ENCODE data around the gene TTLL4. TPM values are rescaled to one million over a fixed set of nuclear protein-coding genes. Genes with fewer than 3 reads are reported as not detected.
A peak's percentile ranks its signal among the peaks of the same experiment; 100 is the strongest.

The TTLL4 gene
- total RNA-seq: 10 to 100 TPM; 18.9 to 43.5 (median 25.2) TPM

GRCh38 chr2:218710687-218711549, at the start of gene TTLL4:
TSS of gene TTLL4 (plus strand) at chr2:218710835. CDS start at chr2:218737677, 26,842 bp downstream.
- H3K27me3 ChIP-seq: no peaks in the 10 kb centered on the region
- H3K27ac ChIP-seq: peak within 1 kb of the TSS; percentile 89
- DNase-seq (ENCODE audit: low spot score in 2 of 2): peak; percentile 99
- H3K4me1 ChIP-seq: peaks cover 18% of the 10 kb centered on the region
- H3K36me3 ChIP-seq: no peaks in the 10 kb centered on the region
- H3K4me3 ChIP-seq: peak within 1 kb of the TSS; percentile 75
- H3K9me3 ChIP-seq: no peaks in the 10 kb centered on the region
- WGBS: under 1% methylated on average over 59 of the region's 74 CpGs
- TF ChIP-seq POLR2A (IDR thresholded peaks at IDR 0.05): peak in 1 of 2 donors; percentile 19
- TF ChIP-seq POLR2AphosphoS5 (IDR thresholded peaks at IDR 0.05): peak in 2 of 3 donors; percentile 24 to 91
- no peak for TF ChIP-seq EP300 (IDR thresholded peaks at IDR 0.05)
- TF ChIP-seq CTCF (IDR thresholded peaks at IDR 0.05): peak; percentile 83 to 96

GRCh38 chr2:218662377-218662776, 48.3 kb upstream of the TTLL4 start:
- Histone ChIP-seq H3K36me3 (peaks cover 58% of the 10 kb centered on the region), H3K9me3 (no peaks in the 10 kb centered on the region), H3K27me3 (no peaks in the 10 kb centered on the region), H3K27ac (no peak overlapping the region), H3K4me3 (no peak overlapping the region), H3K4me1 (peaks cover 26% of the 10 kb centered on the region)
- 90% methylated on average over 6 of the region's 7 CpGs for WGBS
- TF ChIP-seq CTCF (IDR thresholded peaks at IDR 0.05) (no peak), POLR2A (IDR thresholded peaks at IDR 0.05) (no peak), POLR2AphosphoS5 (IDR thresholded peaks at IDR 0.05) (no peak), EP300 (IDR thresholded peaks at IDR 0.05) (no peak)
- no peak for DNase-seq (ENCODE audit: low spot score in 2 of 2)

- Histone ChIP-seq H3K27me3 (no peaks in the 10 kb centered on the region), H3K4me3 (no peak overlapping the region), H3K9me3 (no peaks in the 10 kb centered on the region), H3K36me3 (peaks cover 60% of the 10 kb centered on the region), H3K4me1 (peaks cover 23% of the 10 kb centered on the region), H3K27ac (no peak overlapping the region)
- DNase-seq (ENCODE audit: low spot score in 2 of 2): no peak
- 84% methylated on average over 10 of the region's 10 CpGs for WGBS
- TF ChIP-seq CTCF (IDR thresholded peaks at IDR 0.05): no peak
Measured at GRCh38 chr2:218662827-218663226, 47.8 kb upstream of the TTLL4 start.

- TF ChIP-seq POLR2AphosphoS5 (IDR thresholded peaks at IDR 0.05) (no peak), POLR2A (IDR thresholded peaks at IDR 0.05) (no peak), EP300 (IDR thresholded peaks at IDR 0.05) (no peak)
- WGBS: 89% methylated on average over 8 of the region's 15 CpGs
- DNase-seq (ENCODE audit: low spot score in 2 of 2): no peak
- Histone ChIP-seq H3K9me3 (no peaks in the 10 kb centered on the region), H3K27me3 (no peaks in the 10 kb centered on the region), H3K4me3 (no peak overlapping the region), H3K27ac (no peak overlapping the region), H3K4me1 (peaks cover 13% of the 10 kb centered on the region), H3K36me3 (peaks cover 65% of the 10 kb centered on the region)
Measured at GRCh38 chr2:218663901-218664300, 46.7 kb upstream of the TTLL4 start.

GRCh38 chr2:218664653-218665052, 46.0 kb upstream of the TTLL4 start:
- Histone ChIP-seq H3K36me3 (peaks cover 65% of the 10 kb centered on the region), H3K27me3 (no peaks in the 10 kb centered on the region), H3K4me3 (no peak overlapping the region), H3K9me3 (no peaks in the 10 kb centered on the region), H3K4me1 (peaks cover 10% of the 10 kb centered on the region), H3K27ac (no peak overlapping the region)
- TF ChIP-seq POLR2AphosphoS5 (IDR thresholded peaks at IDR 0.05) (no peak), EP300 (IDR thresholded peaks at IDR 0.05) (no peak), POLR2A (IDR thresholded peaks at IDR 0.05) (no peak), CTCF (IDR thresholded peaks at IDR 0.05) (no peak)
- no peak for DNase-seq (ENCODE audit: low spot score in 2 of 2)
- 95% methylated on average over 7 of the region's 7 CpGs for WGBS

All from suprapubic skin (tissue), 4 donors.